Measurements from ENCODE around the gene CREB3L2.

- TF ChIP-seq, protein P1, sequence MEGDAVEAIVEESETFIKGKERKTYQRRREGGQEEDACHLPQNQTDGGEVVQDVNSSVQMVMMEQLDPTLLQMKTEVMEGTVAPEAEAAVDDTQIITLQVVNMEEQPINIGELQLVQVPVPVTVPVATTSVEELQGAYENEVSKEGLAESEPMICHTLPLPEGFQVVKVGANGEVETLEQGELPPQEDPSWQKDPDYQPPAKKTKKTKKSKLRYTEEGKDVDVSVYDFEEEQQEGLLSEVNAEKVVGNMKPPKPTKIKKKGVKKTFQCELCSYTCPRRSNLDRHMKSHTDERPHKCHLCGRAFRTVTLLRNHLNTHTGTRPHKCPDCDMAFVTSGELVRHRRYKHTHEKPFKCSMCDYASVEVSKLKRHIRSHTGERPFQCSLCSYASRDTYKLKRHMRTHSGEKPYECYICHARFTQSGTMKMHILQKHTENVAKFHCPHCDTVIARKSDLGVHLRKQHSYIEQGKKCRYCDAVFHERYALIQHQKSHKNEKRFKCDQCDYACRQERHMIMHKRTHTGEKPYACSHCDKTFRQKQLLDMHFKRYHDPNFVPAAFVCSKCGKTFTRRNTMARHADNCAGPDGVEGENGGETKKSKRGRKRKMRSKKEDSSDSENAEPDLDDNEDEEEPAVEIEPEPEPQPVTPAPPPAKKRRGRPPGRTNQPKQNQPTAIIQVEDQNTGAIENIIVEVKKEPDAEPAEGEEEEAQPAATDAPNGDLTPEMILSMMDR (IDR thresholded peaks at IDR 0.05 in 2 of 3, conservative IDR thresholded peaks at IDR 0.05 in 1 of 3; ENCODE audit: borderline replicate concordance in 1 of 3, insufficient read depth in 1 of 3, low read depth in 2 of 3, low read length in 2 of 3) = no peak
- TF ChIP-seq JUND (IDR thresholded peaks at IDR 0.05) (no peak), CBX3 (IDR thresholded peaks at IDR 0.05; ENCODE audit: low read depth) (no peak), POLR2A (IDR thresholded peaks at IDR 0.05; ENCODE audit: borderline replicate concordance, extremely low read depth, insufficient read depth, insufficient read length) (no peak)
These were observed 165.3 kb downstream of the CREB3L2 start for GRCh38 chr7:137836541-137836940.

All from HCT116 (cell line).